H1 (cell line): ENCODE measurements around the gene WDR90. TPM values are rescaled to one million over a fixed set of nuclear protein-coding genes. Genes with fewer than 3 reads are reported as not detected.

ENCODE experiments used
- CTCF ChIA-PET: fragments of 300-600 bp; sonication (Branson Sonifier 250); formaldehyde crosslinking; loops from one replicate; lab custom pipeline; 2021; ENCODE audit not compliant: partially characterized antibody; lab: Charles Lee
- POLR2A ChIA-PET: fragments of 300-600 bp; sonication (Branson Sonifier 250); formaldehyde crosslinking; loops from one replicate; lab custom pipeline; 2021; ENCODE audit warnings: inconsistent platforms; ENCODE audit not compliant: partially characterized antibody; lab: Charles Lee
- DNase-seq, 2 experiments: peaks; one replicate each; pipeline versions ENCODE4 v3.0.0 to v3.0.0-alpha.2; 2010 to 2022; ENCODE audit warnings: low spot score in 2 of 2, low read depth in 1 of 2, mixed read lengths in 1 of 2
- FAIRE-seq: peaks from 2 replicates; lab custom pipeline; 2011; peaks lifted over from hg19 to GRCh38; lab: Jason Lieb, UNC
- H2AFZ ChIP-seq: 2 replicates; pipeline ENCODE4 v1.8.1; 2012; ENCODE audit warnings: low read length, inconsistent platforms
- H2AK5ac ChIP-seq: 2 replicates; pipeline ENCODE4 v1.6.1; 2013; ENCODE audit warnings: low read depth, low read length
- H2BK120ac ChIP-seq: replicated peaks from 2 replicates; pipeline ENCODE3; 2013; ENCODE audit warnings: low read depth, low read length, inconsistent platforms
- H2BK12ac ChIP-seq: 2 replicates; pipeline ENCODE4 v1.6.1; 2013; ENCODE audit warnings: low read depth, low read length
- H2BK15ac ChIP-seq: 2 replicates; pipeline ENCODE4 v1.6.1; 2013; ENCODE audit warnings: low read length
- H2BK20ac ChIP-seq: 2 replicates; pipeline ENCODE4 v1.6.1; 2013; ENCODE audit warnings: low read length
- H2BK5ac ChIP-seq: 2 replicates; pipeline ENCODE4 v1.6.1; 2013; ENCODE audit warnings: low read depth, low read length
- H3K14ac ChIP-seq: 2 replicates; pipeline ENCODE4 v1.6.1; 2013; ENCODE audit warnings: inconsistent platforms; ENCODE audit not compliant: insufficient read length
- H3K18ac ChIP-seq: 2 replicates; pipeline ENCODE4 v1.6.1; 2013; ENCODE audit warnings: low read length; ENCODE audit errors: extremely low read depth
- H3K23ac ChIP-seq: 2 replicates; pipeline ENCODE4 v1.6.1; 2013; ENCODE audit warnings: inconsistent platforms; ENCODE audit not compliant: insufficient read length
- H3K23me2 ChIP-seq: 2 replicates; pipeline ENCODE4 v1.6.1; 2013; ENCODE audit warnings: low read depth, low read length
- H3K27ac ChIP-seq: 2 replicates; pipeline ENCODE4 v1.6.1; 2011; ENCODE audit warnings: low read depth, low read length, inconsistent platforms
- H3K27me3 ChIP-seq, 4 experiments: replicated peaks in 1 of 4; 1 replicate in 1 of 4; 2 replicates in 3 of 4; pipeline versions ENCODE4 v1.6.1 to v1.8.1; 2011 to 2013; ENCODE audit warnings: low read length in 3 of 4, mild to moderate bottlenecking in 3 of 4, inconsistent platforms in 2 of 4, mixed read lengths in 2 of 4, moderate library complexity in 1 of 4; ENCODE audit not compliant: control insufficient read depth in 3 of 4, insufficient read depth in 3 of 4; ENCODE audit errors: extremely low read depth in 1 of 4
- H3K36me3 ChIP-seq, 4 experiments: 2 replicates each; pipeline versions ENCODE4 v1.6.1 to v1.8.1; 2011 to 2013; ENCODE audit warnings: mild to moderate bottlenecking in 4 of 4, low read length in 3 of 4, moderate library complexity in 2 of 4, control low read depth in 1 of 4, inconsistent platforms in 1 of 4; ENCODE audit not compliant: insufficient read depth in 4 of 4, control insufficient read depth in 2 of 4
- H3K4ac ChIP-seq: replicated peaks from 2 replicates; pipeline ENCODE3; 2013; ENCODE audit warnings: low read length, low read depth, mixed read lengths, inconsistent platforms; ENCODE audit not compliant: insufficient read length
- H3K4me1 ChIP-seq, 4 experiments: replicated peaks in 1 of 4; 1 replicate in 1 of 4; 2 replicates in 3 of 4; pipeline versions ENCODE4 v1.6.1 to v1.8.1; 2011 to 2013; ENCODE audit warnings: low read length in 3 of 4, inconsistent platforms in 2 of 4, mixed read lengths in 1 of 4; ENCODE audit not compliant: insufficient read depth in 4 of 4, control insufficient read depth in 3 of 4
- H3K4me2 ChIP-seq, 2 experiments: 2 replicates each; pipeline versions ENCODE4 v1.6.1 to v1.8.1; 2011 to 2013; ENCODE audit warnings: low read depth in 2 of 2, low read length in 2 of 2, control low read depth in 1 of 2, inconsistent platforms in 1 of 2, mild to moderate bottlenecking in 1 of 2; ENCODE audit not compliant: insufficient read depth in 1 of 2
- H3K4me3 ChIP-seq, 4 experiments: fragments of 200-600, 300-600 bp in 1 of 4; sonication (generic), shearing (Covaris generic), sonication (Bioruptor Twin) in 1 of 4; 2 replicates each; pipeline versions ENCODE4 v1.5.1 to v1.8.1; 2011 to 2016; ENCODE audit warnings: low read length in 4 of 4, low read depth in 3 of 4, control low read depth in 2 of 4, inconsistent platforms in 2 of 4, mild to moderate bottlenecking in 2 of 4, mixed read lengths in 1 of 4, moderate library complexity in 1 of 4; ENCODE audit not compliant: insufficient read depth in 2 of 4; ENCODE audit errors: extremely low read depth in 1 of 4
- H3K56ac ChIP-seq: replicated peaks from 2 replicates; pipeline ENCODE3; 2013; ENCODE audit warnings: low read depth, mild to moderate bottlenecking, mixed read lengths, low read length, inconsistent platforms; ENCODE audit not compliant: insufficient read length
- H3K79me1 ChIP-seq: 2 replicates; pipeline ENCODE4 v1.6.1; 2013; ENCODE audit warnings: low read depth, low read length, control low read depth
- H3K79me2 ChIP-seq, 2 experiments: 2 replicates each; pipeline versions ENCODE4 v1.6.1 to v1.8.1; 2012 to 2013; ENCODE audit warnings: low read length in 2 of 2, mild to moderate bottlenecking in 2 of 2, inconsistent platforms in 1 of 2; ENCODE audit not compliant: insufficient read depth in 2 of 2, control insufficient read depth in 1 of 2
- H3K9ac ChIP-seq, 4 experiments: replicated peaks in 1 of 4; 1 replicate in 1 of 4; 2 replicates in 3 of 4; pipeline versions ENCODE4 v1.6.1 to v1.8.1; 2011 to 2013; ENCODE audit warnings: low read depth in 3 of 4, low read length in 3 of 4, control low read depth in 2 of 4, mild to moderate bottlenecking in 2 of 4, moderate library complexity in 2 of 4, inconsistent platforms in 1 of 4; ENCODE audit errors: extremely low read depth in 1 of 4
- H3K9me3 ChIP-seq, 2 experiments: 2 replicates each; pipeline versions ENCODE4 v1.6.1 to v1.8.1; 2012 to 2013; ENCODE audit warnings: mild to moderate bottlenecking in 2 of 2, moderate library complexity in 2 of 2, control low read depth in 1 of 2, inconsistent platforms in 1 of 2, low read depth in 1 of 2, low read length in 1 of 2, mixed read lengths in 1 of 2; ENCODE audit not compliant: insufficient read depth in 2 of 2
- H4K20me1 ChIP-seq, 2 experiments: replicated peaks in 1 of 2; 2 replicates each; pipeline versions ENCODE3 to v1.8.1; 2011 to 2013; ENCODE audit warnings: inconsistent platforms in 2 of 2, low read length in 2 of 2, mild to moderate bottlenecking in 1 of 2; ENCODE audit not compliant: insufficient read depth in 2 of 2, control insufficient read depth in 1 of 2
- H4K5ac ChIP-seq: 2 replicates; pipeline ENCODE4 v1.6.1; 2013; ENCODE audit warnings: low read length, low read depth, mixed read lengths, inconsistent platforms; ENCODE audit not compliant: insufficient read length
- H4K8ac ChIP-seq: 2 replicates; pipeline ENCODE4 v1.8.0; 2013; ENCODE audit warnings: mild to moderate bottlenecking, moderate library complexity, low read length, inconsistent platforms; ENCODE audit not compliant: insufficient read depth; ENCODE audit errors: extremely low read depth
- H4K91ac ChIP-seq: replicated peaks from 2 replicates; pipeline ENCODE3; 2013; ENCODE audit warnings: low read length, mixed read lengths, inconsistent platforms; ENCODE audit not compliant: insufficient read length
- SAP30 ChIP-seq: fragments of 300-600 bp; sonication (generic); IDR thresholded peaks from 2 replicates; pipeline ENCODE4 v1.7.1; 2012; ENCODE audit warnings: low read length, moderate library complexity, mild to moderate bottlenecking, inconsistent platforms; ENCODE audit not compliant: insufficient read depth, insufficient replicate concordance
- SUZ12 ChIP-seq: fragments of 200-600 bp; sonication (generic); IDR thresholded peaks from 2 replicates; pipeline ENCODE4 v1.6.1; 2012; ENCODE audit warnings: mild to moderate bottlenecking, inconsistent platforms, low read length, moderate library complexity, mixed read lengths
- WGBS, 2 experiments: shearing (Covaris generic) in 1 of 2; methylation state at CpG; one replicate each; pipeline versions ENCODE4 v1.1.6 to v1.1.7; 2013 to 2015; ENCODE audit warnings: low lambda C conversion rate in 2 of 2, mixed read lengths in 2 of 2, inconsistent platforms in 1 of 2, low coverage in 1 of 2, missing lambda C conversion rate in 1 of 2; ENCODE audit not compliant: insufficient replicate concordance in 2 of 2, insufficient coverage in 1 of 2, insufficient read length in 1 of 2; ENCODE audit errors: extremely low coverage in 1 of 2, missing lambda C conversion rate in 1 of 2; 5-methylcytosine and 5-hydroxymethylcytosine counted together
- polyA plus RNA-seq, 7 experiments: library from polyadenylated mRNA; depleted of rRNA in 3 of 7; stranded (reverse) in 5 of 7; unstranded in 2 of 7; fragments of >200 nt in 5 of 7; fragments of 200-250 nt in 2 of 7; gene quantifications; 1 replicate in 5 of 7; 2 replicates in 1 of 7; 4 replicates in 1 of 7; pipeline versions ENCODE4 v1.2.1 to v1.2.3, GENCODE V29; 2011 to 2013; ENCODE audit warnings: missing spikeins in 2 of 7, mixed read lengths in 2 of 7
- total RNA-seq: library from RNA; stranded (reverse); fragmentation: NEBNext Ultra II Directional; extraction: Animal tissue kit (Norgen Biotek cat#: 25700); gene quantifications from 2 replicates; pipeline ENCODE4 v1.2.1, GENCODE V29; 2021

The WDR90 gene
- total and polyA plus RNA-seq, 2 of the 8 experiments (the other 6 are each of a cell fraction or from before 2014, with no cell fraction given): 24.0 to 47.2 TPM

DNA sequence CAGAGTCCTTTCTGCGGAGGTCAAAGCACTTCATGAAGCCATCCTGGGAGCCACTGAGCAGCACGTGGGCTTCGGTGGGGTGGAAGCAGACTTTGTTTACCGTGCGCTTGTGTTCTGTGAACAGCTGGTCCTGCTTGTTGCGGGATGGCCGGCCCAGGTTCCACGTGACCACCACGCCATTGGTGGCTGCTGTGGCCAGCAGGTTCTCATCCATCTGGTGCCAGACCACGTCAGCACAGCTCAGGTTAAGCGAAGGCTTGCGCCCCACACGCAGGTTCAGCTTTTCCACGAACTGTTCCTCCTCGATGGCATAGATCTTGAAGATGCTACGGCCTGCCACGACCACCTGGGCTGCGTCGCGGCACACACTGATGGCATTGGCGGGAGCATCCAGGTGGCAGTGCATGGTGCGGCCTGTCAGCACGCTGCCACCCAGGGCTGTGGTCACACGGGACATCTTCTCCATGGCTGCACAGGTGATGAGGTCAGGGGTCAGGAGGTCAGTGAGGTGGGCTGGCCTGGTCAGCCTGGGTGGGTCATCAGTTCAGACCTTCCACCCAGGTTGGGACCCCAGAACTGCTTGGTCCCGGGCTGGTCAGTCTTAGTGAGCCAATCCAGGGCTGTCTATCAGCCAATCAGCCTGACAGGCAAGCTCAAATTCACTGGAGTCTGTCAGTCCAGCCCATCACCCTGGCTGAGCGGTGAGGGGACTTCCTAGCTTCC, 40.2 kb downstream of the WDR90 start:
- no peak for DNase-seq
- TF ChIP-seq SAP30 (peak; percentile 37), SUZ12 (no peak)
- no peak overlapping the region for H3K56ac ChIP-seq
- no peak overlapping the region for H2BK120ac ChIP-seq
- H3K27me3 ChIP-seq: peaks cover 0 to 29% (median 13%) of the 10 kb centered on the region in 4 experiments; a peak in 5 of 7 replicates
- peaks cover 0 to 14% (median 2%) of the 10 kb centered on the region in 4 experiments; a peak in 3 of 8 replicates for H3K36me3 ChIP-seq
- POLR2A ChIA-PET: interaction anchor here (1.2 to 4.1 kb wide), 13 partner anchors 9 to 165 kb away, joined by 3 to 39 read pairs (median 7); partner anchors contain the start of genes ANTKMT, METRN, RHBDL1 and STUB1
- H2AK5ac ChIP-seq: no peak overlapping the region
- 89% methylated on average over 26 of the region's 26 CpGs; no CpG with 5 or more reads in 1 of the 2 experiments for WGBS, 2 experiments
- peak overlapping the region; percentile 94 for H4K8ac ChIP-seq
- H3K4me3 ChIP-seq: peak overlapping the region; percentile 76 to 90 (median 82)
- H2BK20ac ChIP-seq: no peak overlapping the region
- peaks cover 4% of the 10 kb centered on the region for H3K79me1 ChIP-seq
- H3K4me2 ChIP-seq: peak overlapping the region; percentile 71 to 97
- H3K27ac ChIP-seq: no peak overlapping the region
- no peak overlapping the region for H3K18ac ChIP-seq
- H3K79me2 ChIP-seq: no peaks in the 10 kb centered on the region
- peaks cover 0 to 11% of the 10 kb centered on the region in 2 experiments for H4K20me1 ChIP-seq
- no peak overlapping the region for H3K4ac ChIP-seq
- no peak overlapping the region for H4K5ac ChIP-seq
- no peak overlapping the region; the same call in 1 of the 2 replicates for H2BK15ac ChIP-seq
- CTCF ChIA-PET: interaction anchor here (0.8 to 6.0 kb wide), 6 partner anchors 18 to 1000 kb away, joined by 3 to 75 read pairs (median 4); partner anchors contain the start of genes RHBDL1 and RHOT2
- H3K4me1 ChIP-seq: peaks cover 0 to 16% (median 7%) of the 10 kb centered on the region in 4 experiments; a peak in 5 of 7 replicates
- H2BK12ac ChIP-seq: peak overlapping the region; percentile 50; the same call in 1 of the 2 replicates
- H3K14ac ChIP-seq: no peak overlapping the region
- H2BK5ac ChIP-seq: no peak overlapping the region
- no peak overlapping the region for H2AFZ ChIP-seq
- H3K9ac ChIP-seq: peak overlapping the region; percentile 50 to 70 (median 55); a peak in 6 of 7 replicates
- no peak overlapping the region for H3K23ac ChIP-seq
- no peaks in the 10 kb centered on the region for H3K9me3 ChIP-seq
- H3K23me2 ChIP-seq: peaks cover 12% of the 10 kb centered on the region
- no peak overlapping the region for H4K91ac ChIP-seq
- FAIRE-seq: no peak
